Neural cell (in vitro differentiated cells): Measurements from ENCODE around the gene CHTF8.

Experiments used
- REST ChIP-seq: IDR thresholded peaks from 2 replicates; pipeline ENCODE4 v1.6.1; 2012; ENCODE audit warnings: borderline replicate concordance
- TAF1 ChIP-seq: IDR thresholded peaks from 2 replicates; pipeline ENCODE4 v1.6.1; 2012; ENCODE audit warnings: low read depth

GRCh38 chr16:69078073-69078472 lies 54.3 kb downstream of the CHTF8 start:
- TF ChIP-seq REST (no peak), TAF1 (no peak)
